A549 (cell line): ENCODE measurements around the gene HHLA2. TPM values are rescaled to one million over a fixed set of nuclear protein-coding genes. Genes with fewer than 3 reads are reported as not detected.
"Not testable (repeated sequence)": the region's sequence is repeated elsewhere in the genome, so short reads cannot be mapped to it uniquely, and the experiment has no call there.

ENCODE experiments used
- ATAC-seq, 2 experiments: fragments of 200-7000 bp in 1 of 2; fragments of >200 bp in 1 of 2; cut with Nextera tagmentation in 1 of 2; cut with Tn5 transposase in 1 of 2; 3 replicates each; pipeline versions ENCODE4 v1.8.0 to v1.9.1; 2018 to 2020; ENCODE audit warnings: mild to moderate bottlenecking in 1 of 2, moderate library complexity in 1 of 2
- CTCF ChIA-PET: fragments of 300-600 bp; sonication (Branson Sonifier 250); formaldehyde crosslinking; extraction: SDS; loops from one replicate; lab custom pipeline; 2021; ENCODE audit warnings: antibody characterized with exemption, inconsistent platforms; lab: Yijun Ruan, JAX
- POLR2A ChIA-PET: fragments of 350-600 bp; formaldehyde crosslinking; extraction: SDS; loops from one replicate; lab custom pipeline; 2021; ENCODE audit warnings: antibody characterized with exemption, inconsistent platforms; lab: Yijun Ruan, JAX
- DNase-seq, 2 experiments: peaks; one replicate each; pipeline versions ENCODE4 v3.0.0 to v3.0.0-alpha.2; 2011 to 2016; ENCODE audit warnings: low read depth in 1 of 2, low spot score in 1 of 2
- FAIRE-seq: peaks from 2 replicates; lab custom pipeline; 2011; peaks lifted over from hg19 to GRCh38; lab: Jason Lieb, UNC
- H3K27ac ChIP-seq, 2 experiments: fragments of >200 bp; sonication (Bioruptor Twin); formaldehyde crosslinking; 3 replicates each; pipeline ENCODE4 v1.5.1; 2016 to 2017
- H3K4me1 ChIP-seq: fragments of >200 bp; sonication (Bioruptor Twin); formaldehyde crosslinking; 3 replicates; pipeline ENCODE4 v1.6.1; 2016
- H3K4me2 ChIP-seq: fragments of >200 bp; sonication (Bioruptor Twin); formaldehyde crosslinking; 3 replicates; pipeline ENCODE4 v1.6.1; 2016
- H3K4me3 ChIP-seq: fragments of >200 bp; sonication (Bioruptor Twin); formaldehyde crosslinking; 3 replicates; pipeline ENCODE4 v1.5.1; 2016
- H3K9me3 ChIP-seq: fragments of >200 bp; sonication (Bioruptor Twin); formaldehyde crosslinking; 3 replicates; pipeline ENCODE4 v1.6.1; 2016
- BCL3 ChIP-seq: fragments of >200 bp; sonication (Bioruptor Twin); formaldehyde crosslinking; IDR thresholded peaks from 3 replicates; pipeline ENCODE4 v1.6.1; 2016
- CHD4 ChIP-seq: fragments of 200-600 bp; sonication (generic); IDR thresholded peaks from 2 replicates; pipeline ENCODE4 v1.6.1; 2016; ENCODE audit warnings: antibody characterized with exemption, mild to moderate bottlenecking, borderline replicate concordance
- CTCF ChIP-seq: fragments of >200 bp; sonication (Bioruptor Twin); formaldehyde crosslinking; IDR thresholded peaks from 3 replicates; pipeline ENCODE4 v1.5.1; 2016
- EHF ChIP-seq: fragments of 250-450 bp; sonication (Bioruptor Pico); IDR thresholded peaks from 2 replicates; pipeline ENCODE4 v1.5.0; 2020; ENCODE audit warnings: mild to moderate bottlenecking
- EHMT2 ChIP-seq: fragments of 200-600 bp; sonication (generic); IDR thresholded peaks from 2 replicates; pipeline ENCODE4 v1.6.1; 2016; ENCODE audit warnings: antibody characterized with exemption, low read depth, mild to moderate bottlenecking, moderate library complexity
- HEYL ChIP-seq: fragments of 250-450 bp; sonication (Bioruptor Pico); IDR thresholded peaks from 2 replicates; pipeline ENCODE4 v1.8.0; 2021; ENCODE audit warnings: mild to moderate bottlenecking, moderate library complexity
- HOXB5 ChIP-seq: fragments of 250-450 bp; sonication (Bioruptor Pico); IDR thresholded peaks from 2 replicates; pipeline ENCODE4 v1.5.0; 2020; ENCODE audit warnings: mild to moderate bottlenecking, moderate library complexity
- JUN ChIP-seq, 2 experiments: fragments of >200 bp; sonication (Bioruptor Twin); formaldehyde crosslinking; IDR thresholded peaks; 2 replicates in 1 of 2; 3 replicates in 1 of 2; pipeline ENCODE4 v1.6.1; 2016 to 2017
- MAFK ChIP-seq: fragments of 450-650 bp; IDR thresholded peaks from 2 replicates; pipeline ENCODE4 v1.6.1; 2014; ENCODE audit not compliant: partially characterized antibody
- MAX ChIP-seq: IDR thresholded peaks from 2 replicates; pipeline ENCODE4 v1.6.1; 2012
- MYC ChIP-seq: IDR thresholded peaks from 2 replicates; pipeline ENCODE4 v1.6.1; 2012; ENCODE audit warnings: mild to moderate bottlenecking, inconsistent platforms, low read length, improper control_type of control experiment, borderline replicate concordance
- NFE2L2 ChIP-seq: fragments of 150-350 bp; conservative IDR thresholded peaks from 2 replicates; pipeline ENCODE4 v1.6.1; 2014; ENCODE audit warnings: low read length
- PBX3 ChIP-seq: IDR thresholded peaks from 2 replicates; pipeline ENCODE4 v1.6.1; 2012
- PHF8 ChIP-seq: fragments of 200-600 bp; sonication (generic); IDR thresholded peaks from 2 replicates; pipeline ENCODE4 v1.6.1; 2016; ENCODE audit warnings: low read depth, mild to moderate bottlenecking, antibody characterized with exemption, moderate library complexity, borderline replicate concordance
- RCOR1 ChIP-seq: fragments of 150-350 bp; IDR thresholded peaks from 2 replicates; pipeline ENCODE4 v1.6.1; 2014; ENCODE audit warnings: antibody characterized with exemption, low read length, low read depth
- RFX5 ChIP-seq: fragments of 450-650 bp; IDR thresholded peaks from 2 replicates; pipeline ENCODE4 v1.7.1; 2014; ENCODE audit warnings: antibody characterized with exemption, mild to moderate bottlenecking, moderate library complexity
- SREBF2 ChIP-seq: fragments of 450-650 bp; IDR thresholded peaks from 2 replicates; pipeline ENCODE4 v1.6.1; 2014; ENCODE audit warnings: mild to moderate bottlenecking, moderate library complexity
- TP53 ChIP-seq: fragments of 250-450 bp; sonication (Bioruptor Pico); IDR thresholded peaks from 2 replicates; pipeline ENCODE4 v1.5.0; 2021; ENCODE audit warnings: mild to moderate bottlenecking, moderate library complexity
- USF2 ChIP-seq: fragments of 450-650 bp; IDR thresholded peaks from 2 replicates; pipeline ENCODE4 v1.6.1; 2014; ENCODE audit warnings: antibody characterized with exemption
- ZC3H11A ChIP-seq: fragments of 450-650 bp; IDR thresholded peaks from 2 replicates; pipeline ENCODE4 v1.6.1; 2014; ENCODE audit warnings: antibody characterized with exemption, mild to moderate bottlenecking
- ZFP36 ChIP-seq: fragments of 450-650 bp; IDR thresholded peaks from 2 replicates; pipeline ENCODE4 v1.6.1; 2014; ENCODE audit warnings: borderline replicate concordance; ENCODE audit not compliant: partially characterized antibody
- WGBS: methylation state at CpG from one replicate; pipeline ENCODE4 v1.1.6; 2017; ENCODE audit errors: missing lambda C conversion rate; 5-methylcytosine and 5-hydroxymethylcytosine counted together
- polyA plus RNA-seq, 4 experiments: library from polyadenylated mRNA; depleted of rRNA in 3 of 4; stranded (reverse); fragments of >200 nt; fragmentation: RNase III in 1 of 4; extraction: RNeasy Plus Mini Kit Qiagen cat#74134 plus additional on column Dnase treatment in 1 of 4; gene quantifications; 2 replicates in 3 of 4; 3 replicates in 1 of 4; pipeline ENCODE4 v1.2.3, GENCODE V29; 2011 to 2017

HHLA2 gene
- polyA plus RNA-seq, 2 of the 4 experiments (the other 2 are of a cell fraction) = 0.08 to 0.48 TPM

GRCh38 chr3:108378153-108378951 is 82.0 kb downstream of the HHLA2 start:
- no peak overlapping the region for H3K4me3 ChIP-seq

GRCh38 chr3:108378952-108379342 is 82.6 kb downstream of the HHLA2 start:
- WGBS = 4% methylated on average over 2 of the region's 2 CpGs
- H3K9me3 ChIP-seq, CTCF ChIA-PET, FAIRE-seq, DNase-seq, H3K4me2 ChIP-seq, POLR2A ChIA-PET, ATAC-seq, H3K4me1 ChIP-seq, H3K27ac ChIP-seq, H3K4me3 ChIP-seq: not testable (repeated sequence)

More at GRCh38 chr3:108378153-108378951, 82.0 kb downstream of the HHLA2 start:
- H3K4me1 ChIP-seq = no peaks in the 10 kb centered on the region
- CTCF ChIA-PET = no interaction called here
- H3K4me2 ChIP-seq = no peak overlapping the region
- no peak overlapping the region for H3K27ac ChIP-seq
- POLR2A ChIA-PET = no interaction called here
- no peaks in the 10 kb centered on the region for H3K9me3 ChIP-seq
- 70% methylated on average over 4 of the region's 4 CpGs for WGBS
- no peak for DNase-seq
- FAIRE-seq = no peak
- no peak for TF ChIP-seq RFX5
- no peak for TF ChIP-seq HEYL (CRISPR knock-in tag)
- TF ChIP-seq MAFK = no peak
- TF ChIP-seq CHD4 = no peak
- TF ChIP-seq MYC = no peak
- TF ChIP-seq USF2 = no peak
- no peak for ATAC-seq

- H3K4me3 ChIP-seq = no peak overlapping the region
- H3K27ac ChIP-seq = no peak overlapping the region
- 58% methylated on average over 7 of the region's 7 CpGs for WGBS
- FAIRE-seq = no peak
- TF ChIP-seq MAX = no peak
- no peak for TF ChIP-seq TP53 (CRISPR knock-in tag)
- no peak for TF ChIP-seq RCOR1
- TF ChIP-seq ZC3H11A = no peak
- TF ChIP-seq JUN (IDR thresholded peaks at IDR 0.05) = no peak
- TF ChIP-seq NFE2L2 = no peak
- no peak for TF ChIP-seq SREBF2
- no peak for TF ChIP-seq USF2
- TF ChIP-seq BCL3 = no peak
- TF ChIP-seq PBX3 = no peak
- no peak for TF ChIP-seq CTCF
- TF ChIP-seq HEYL (CRISPR knock-in tag) = no peak
- TF ChIP-seq PHF8 = no peak
- no peak for TF ChIP-seq MYC
- TF ChIP-seq EHMT2 = no peak
- no peak for TF ChIP-seq ZFP36
- no peak for TF ChIP-seq HOXB5 (CRISPR knock-in tag)
- TF ChIP-seq EHF (CRISPR knock-in tag) = no peak
- ATAC-seq = no peak
- H3K9me3 ChIP-seq = no peaks in the 10 kb centered on the region
- CTCF ChIA-PET = interaction anchor here (0.8 to 0.9 kb wide), 2 partner anchors 11 to 27 kb away, joined by 3 read pairs; no protein-coding TSS in a partner anchor
- H3K4me2 ChIP-seq = no peak overlapping the region
- no peaks in the 10 kb centered on the region for H3K4me1 ChIP-seq
- no peak for DNase-seq
- POLR2A ChIA-PET = interaction anchor here (0.6 kb wide), 1 partner anchor 429 kb away, joined by 3 read pairs; no protein-coding TSS in a partner anchor
These were observed 83.9 kb downstream of the HHLA2 start for GRCh38 chr3:108380128-108380795.
